GM19023 (cell line): ENCODE results near the gene USP51.
"Not testable (repeated sequence)": the region's sequence is repeated elsewhere in the genome, so short reads cannot be mapped to it uniquely, and the experiment has no call there.

ENCODE experiments used
- ATAC-seq: cut with Tn5 transposase; IDR thresholded peaks from one replicate; pipeline ENCODE4 v1.9.1; 2021; ENCODE audit warnings: mild to moderate bottlenecking, moderate library complexity; ENCODE audit not compliant: unreplicated experiment

Gene USP51

DNA sequence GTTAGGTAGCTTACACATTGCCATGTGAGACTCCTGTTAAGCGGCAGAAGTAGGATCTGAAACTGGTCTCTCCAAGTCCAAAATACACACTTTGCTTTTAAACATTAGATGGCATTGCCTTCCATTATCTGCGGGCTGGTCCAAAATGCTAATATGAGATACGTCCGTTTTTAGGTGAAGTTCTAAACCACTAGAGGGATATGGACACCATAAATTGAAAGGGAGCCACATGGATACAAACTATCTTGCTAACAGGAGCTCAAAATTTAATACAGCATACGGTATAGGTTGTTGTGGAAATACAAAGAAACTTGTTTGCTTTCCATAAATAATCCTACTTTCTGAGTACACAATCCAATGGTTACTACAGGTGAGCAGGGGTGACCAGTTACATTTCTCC lies 23.9 kb downstream of the USP51 start:
- not testable (repeated sequence) for ATAC-seq

DNA sequence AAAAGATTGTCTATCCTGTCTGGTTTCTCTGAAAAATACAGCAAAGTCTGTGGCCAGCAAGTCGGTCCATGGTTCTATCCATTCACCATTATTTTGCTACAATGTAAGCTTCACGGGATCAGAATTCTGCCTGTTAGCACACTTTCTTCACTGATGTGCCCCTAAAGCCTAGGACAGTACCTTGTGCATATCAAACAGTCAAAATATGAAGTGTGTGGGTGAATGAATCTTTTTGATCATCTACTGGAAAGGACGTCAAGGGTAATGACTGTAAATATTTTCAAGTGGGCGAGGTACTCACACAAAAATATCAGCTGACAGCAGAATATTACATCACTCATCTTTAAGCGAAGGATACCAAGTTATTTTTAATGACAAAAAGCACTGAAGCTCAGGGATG lies 24.5 kb downstream of the USP51 start:
- not testable (repeated sequence) for ATAC-seq

DNA sequence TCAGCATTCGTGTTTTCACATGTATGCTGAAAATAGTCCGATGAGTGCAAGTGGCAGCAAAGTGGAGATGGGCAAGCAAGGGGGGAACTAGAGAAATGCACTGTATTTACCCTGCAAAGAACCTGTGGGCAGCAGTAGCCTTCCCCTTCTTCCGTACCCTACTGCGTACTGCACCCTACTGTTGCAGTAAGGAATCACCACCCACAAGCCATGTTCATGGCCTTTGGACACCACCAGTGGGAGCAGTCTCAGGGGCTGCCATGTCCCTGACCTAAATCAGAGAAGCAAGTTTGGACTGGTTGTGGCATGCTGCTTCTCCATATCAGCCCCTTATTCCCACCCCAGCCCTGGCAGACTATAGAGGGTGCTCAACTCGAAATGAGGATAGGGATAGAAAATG lies 25.6 kb downstream of the USP51 start:
- ATAC-seq, result not testable (repeated sequence)

DNA sequence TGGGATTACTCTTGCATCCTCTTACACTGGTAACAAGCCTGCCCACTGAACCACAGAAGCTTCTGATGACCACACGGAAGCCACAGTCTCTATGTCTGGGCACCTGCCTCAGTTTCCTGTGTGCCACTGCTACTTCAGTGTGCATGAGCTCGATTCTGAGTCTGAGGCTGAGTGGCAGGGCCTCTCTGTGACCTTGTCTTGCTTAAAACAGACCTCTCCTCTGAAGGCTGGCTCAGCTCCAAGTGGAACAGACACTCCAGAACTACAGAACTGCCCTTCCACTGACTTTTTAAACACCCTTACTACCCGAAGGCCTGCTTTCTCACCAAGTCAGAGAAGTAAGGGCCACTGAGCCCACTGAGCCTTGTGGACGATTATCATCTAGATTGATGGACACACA lies 29.7 kb downstream of the USP51 start:
- not testable (repeated sequence) for ATAC-seq

GRCh38 chrX:55459426-55459825 lies 30.2 kb downstream of the USP51 start:
- not testable (repeated sequence) for ATAC-seq

DNA sequence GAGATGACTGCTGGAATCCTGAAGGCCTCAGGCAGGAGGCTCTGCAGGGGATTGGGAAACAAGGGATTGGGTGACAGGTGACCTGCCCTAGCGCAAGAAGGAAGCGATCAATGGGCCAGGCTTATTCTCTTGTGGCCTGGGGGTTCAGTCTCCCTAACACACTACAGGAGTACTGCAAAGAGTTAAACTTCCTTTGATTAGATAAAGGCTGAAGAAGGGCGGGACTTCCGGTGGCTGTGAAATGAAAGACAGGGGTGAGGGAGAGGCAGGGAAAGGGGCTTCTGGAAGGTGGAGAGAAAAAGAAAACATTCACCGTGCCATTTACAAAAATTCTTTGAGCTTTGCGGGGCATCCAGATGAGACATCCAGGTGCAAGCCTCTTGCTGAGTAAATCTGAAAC lies 33.9 kb downstream of the USP51 start:
- ATAC-seq, result not testable (repeated sequence)

GRCh38 chrX:55452833-55453124 lies 36.9 kb downstream of the USP51 start:
- no peak for ATAC-seq

DNA sequence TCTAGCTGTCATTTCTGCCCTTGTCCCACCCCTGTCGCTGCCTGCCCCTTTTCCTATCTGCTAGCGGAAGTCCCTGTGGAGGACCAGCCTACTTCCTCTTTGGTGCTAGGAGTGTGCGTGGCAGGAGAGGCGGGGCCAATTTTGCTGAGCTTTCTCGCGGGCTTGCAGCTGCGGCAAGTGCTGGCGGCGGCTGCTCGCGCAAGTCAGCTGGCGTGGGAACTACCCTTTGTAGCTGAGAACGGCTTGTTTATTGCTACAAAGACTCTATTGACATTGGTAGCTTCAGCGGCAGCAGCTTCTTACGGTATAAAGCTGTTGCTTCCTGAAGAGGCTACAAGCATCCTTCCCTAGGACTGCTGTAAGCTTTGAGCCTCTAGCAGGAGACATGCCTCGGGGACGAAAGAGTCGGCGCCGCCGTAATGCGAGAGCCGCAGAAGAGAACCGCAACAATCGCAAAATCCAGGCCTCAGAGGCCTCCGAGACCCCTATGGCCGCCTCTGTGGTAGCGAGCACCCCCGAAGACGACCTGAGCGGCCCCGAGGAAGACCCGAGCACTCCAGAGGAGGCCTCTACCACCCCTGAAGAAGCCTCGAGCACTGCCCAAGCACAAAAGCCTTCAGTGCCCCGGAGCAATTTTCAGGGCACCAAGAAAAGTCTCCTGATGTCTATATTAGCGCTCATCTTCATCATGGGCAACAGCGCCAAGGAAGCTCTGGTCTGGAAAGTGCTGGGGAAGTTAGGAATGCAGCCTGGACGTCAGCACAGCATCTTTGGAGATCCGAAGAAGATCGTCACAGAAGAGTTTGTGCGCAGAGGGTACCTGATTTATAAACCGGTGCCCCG lies 37.4 kb downstream of the USP51 start, which contains the start of gene MAGEH1:
MAGEH1 (plus strand) TSS at position 138 of the 843 bp plus-strand sequence; CDS start at position 386, 248 bp downstream.
- peak; percentile 97 for ATAC-seq

DNA sequence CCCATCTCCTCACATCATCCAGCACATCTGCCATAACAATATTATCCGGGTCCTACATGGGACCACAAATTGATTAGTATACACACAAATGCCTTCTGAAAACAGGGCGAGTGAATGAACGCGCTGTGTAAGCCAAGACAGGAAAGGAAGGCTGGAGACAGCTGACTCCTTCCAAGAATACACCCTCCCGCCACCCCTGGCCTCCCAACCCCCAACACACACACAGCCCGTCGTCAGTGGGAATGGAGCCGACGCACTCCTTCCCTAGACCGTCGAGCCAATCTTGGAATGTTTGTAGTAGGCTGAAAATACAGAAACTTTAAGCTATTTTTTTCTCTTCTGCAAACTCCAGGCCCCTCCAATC lies 38.0 kb downstream of the USP51 start:
- peak; percentile 14 for ATAC-seq

GRCh38 chrX:55451141-55451540 lies 38.5 kb downstream of the USP51 start:
- no peak for ATAC-seq

GRCh38 chrX:55450259-55450658 lies 39.4 kb downstream of the USP51 start:
- ATAC-seq, result no peak

DNA sequence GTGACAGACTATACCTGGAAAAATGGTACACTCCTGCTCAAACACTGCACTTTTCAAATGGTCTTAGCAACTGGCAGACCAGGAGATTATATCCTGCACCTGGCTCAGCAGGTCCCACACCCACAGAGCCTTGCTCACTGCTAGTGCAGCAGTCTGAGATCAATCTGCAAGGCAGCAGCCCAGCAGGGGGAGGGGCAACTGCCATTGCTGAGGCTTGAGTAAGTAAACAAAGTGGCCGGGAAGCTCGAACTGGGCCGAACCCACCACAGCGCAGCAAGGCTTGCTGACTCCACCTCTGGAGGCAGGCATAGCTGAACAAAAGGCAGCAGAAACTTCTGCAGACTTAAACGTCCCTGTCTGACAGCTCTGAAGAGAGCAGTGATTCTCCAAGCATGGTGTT lies 46.2 kb downstream of the USP51 start:
- ATAC-seq, result not testable (repeated sequence)
